Iris pigment epithelial cell (primary cell): Measurements from ENCODE around the gene SMURF1.

Experiments
- DNase-seq: peaks from one replicate; pipeline ENCODE4 v3.0.0-alpha.2; 2011; ENCODE audit warnings: low read depth

Gene SMURF1

GRCh38 chr7:98988641-98989040, 155.3 kb downstream of the SMURF1 start:
- DNase-seq, result no peak

- DNase-seq, result no peak
Observed at GRCh38 chr7:98985945-98986344, 158.0 kb downstream of the SMURF1 start.

GRCh38 chr7:98985406-98985805, 158.5 kb downstream of the SMURF1 start:
- no peak for DNase-seq

GRCh38 chr7:98984126-98984525, 159.8 kb downstream of the SMURF1 start:
- DNase-seq, result no peak

- DNase-seq, result no peak
Observed at GRCh38 chr7:98982686-98983085, 161.2 kb downstream of the SMURF1 start.

GRCh38 chr7:98981701-98982100, 162.2 kb downstream of the SMURF1 start:
- no peak for DNase-seq

- DNase-seq, result no peak
Observed at GRCh38 chr7:98978672-98979071, 165.2 kb downstream of the SMURF1 start.
